NT2/D1 (cell line): ENCODE results near the gene PTGIR.

ENCODE experiments used
- DNase-seq: peaks from one replicate; pipeline ENCODE4 v3.0.0-alpha.2; 2011; ENCODE audit warnings: low read depth, low spot score
- H3K27me3 ChIP-seq: 2 replicates; pipeline ENCODE4 v1.6.0; 2011; ENCODE audit warnings: mild to moderate bottlenecking; ENCODE audit not compliant: insufficient read length, insufficient read depth
- H3K36me3 ChIP-seq: 2 replicates; pipeline ENCODE4 v1.6.1; 2011; ENCODE audit warnings: mild to moderate bottlenecking, low read length, mixed read lengths; ENCODE audit not compliant: insufficient read depth, insufficient read length
- H3K4me1 ChIP-seq: 2 replicates; pipeline ENCODE4 v1.5.1; 2011; ENCODE audit not compliant: insufficient read depth, insufficient read length
- H3K4me3 ChIP-seq: 2 replicates; pipeline ENCODE4 v1.5.1; 2011; ENCODE audit warnings: low read depth; ENCODE audit not compliant: insufficient read length
- H3K9ac ChIP-seq: 2 replicates; pipeline ENCODE4 v1.6.0; 2011; ENCODE audit warnings: low read depth; ENCODE audit not compliant: insufficient read length
- H3K9me3 ChIP-seq: 2 replicates; pipeline ENCODE4 v1.5.1; 2011; ENCODE audit warnings: mild to moderate bottlenecking, low read length; ENCODE audit not compliant: insufficient read depth
- SUZ12 ChIP-seq: IDR thresholded peaks from 2 replicates; pipeline ENCODE4 v1.6.1; 2011; ENCODE audit not compliant: insufficient read length, insufficient read depth; ENCODE audit errors: extremely low read depth
- YY1 ChIP-seq: IDR thresholded peaks from 2 replicates; pipeline ENCODE4 v1.6.1; 2011; ENCODE audit not compliant: insufficient read length, insufficient read depth
- ZNF274 ChIP-seq: IDR thresholded peaks from 2 replicates; pipeline ENCODE4 v1.6.1; 2011; ENCODE audit warnings: mild to moderate bottlenecking, low read depth, low read length

Gene PTGIR

DNA sequence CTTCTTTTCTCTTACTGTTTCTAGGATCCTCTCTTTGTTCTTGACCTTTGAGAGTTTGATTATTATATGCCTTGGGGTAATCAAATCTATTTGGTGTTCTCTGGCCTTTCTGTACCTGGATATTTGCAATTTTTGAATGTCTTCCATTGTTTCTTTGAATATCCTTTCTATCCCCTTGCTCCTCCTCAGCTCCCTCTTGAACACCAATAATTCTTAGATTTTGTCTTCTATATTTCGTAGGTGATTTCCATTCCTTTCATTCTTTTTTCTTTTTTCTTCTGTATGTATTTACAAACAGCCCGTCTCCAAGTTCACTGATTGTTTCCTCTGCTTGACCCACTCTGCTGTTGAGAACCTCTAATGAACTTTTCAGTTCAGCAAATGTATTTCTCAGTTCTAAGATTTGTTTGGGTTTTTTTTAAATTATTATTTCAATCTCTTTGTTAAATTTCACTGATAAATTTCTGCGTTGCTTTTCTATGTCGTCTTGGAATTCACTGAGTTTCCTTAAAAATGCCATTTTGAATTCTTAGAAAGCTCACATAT is 26.4 kb downstream of the PTGIR start:
- Histone ChIP-seq H3K27me3 (no peaks in the 10 kb centered on the region), H3K9ac (no peak overlapping the region), H3K9me3 (no peaks in the 10 kb centered on the region; the same call in 1 of the 2 replicates), H3K36me3 (peaks cover 9% of the 10 kb centered on the region), H3K4me3 (no peak overlapping the region), H3K4me1 (peaks cover 2% of the 10 kb centered on the region)
- no peak for DNase-seq
- TF ChIP-seq YY1, result no peak
- TF ChIP-seq ZNF274, result no peak
- no peak for TF ChIP-seq SUZ12

DNA sequence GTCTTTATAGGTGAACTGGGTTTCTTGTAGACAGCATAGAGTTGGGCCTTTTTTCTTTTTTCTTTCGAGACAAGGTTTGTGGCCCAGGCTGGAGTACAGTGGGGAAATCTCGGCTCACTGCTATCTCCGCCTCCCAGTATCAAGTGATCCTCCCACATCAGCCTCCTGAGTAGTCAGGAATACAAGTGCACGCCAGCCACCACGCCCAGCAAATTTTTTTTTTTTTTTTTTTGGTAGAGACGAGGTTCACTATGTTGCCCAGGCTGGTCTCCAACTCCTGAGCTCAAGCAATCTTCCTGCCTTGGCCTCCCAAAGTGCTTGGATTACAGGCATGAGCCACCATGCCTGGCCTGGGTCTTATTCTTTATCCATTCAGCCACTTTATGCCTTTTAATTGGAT is 28.9 kb downstream of the PTGIR start:
- TF ChIP-seq SUZ12 (no peak), ZNF274 (no peak), YY1 (no peak)
- Histone ChIP-seq H3K4me3 (no peak overlapping the region), H3K9ac (no peak overlapping the region), H3K36me3 (no peaks in the 10 kb centered on the region), H3K9me3 (no peaks in the 10 kb centered on the region; the same call in 1 of the 2 replicates), H3K27me3 (no peaks in the 10 kb centered on the region), H3K4me1 (no peaks in the 10 kb centered on the region)
- no peak for DNase-seq

DNA sequence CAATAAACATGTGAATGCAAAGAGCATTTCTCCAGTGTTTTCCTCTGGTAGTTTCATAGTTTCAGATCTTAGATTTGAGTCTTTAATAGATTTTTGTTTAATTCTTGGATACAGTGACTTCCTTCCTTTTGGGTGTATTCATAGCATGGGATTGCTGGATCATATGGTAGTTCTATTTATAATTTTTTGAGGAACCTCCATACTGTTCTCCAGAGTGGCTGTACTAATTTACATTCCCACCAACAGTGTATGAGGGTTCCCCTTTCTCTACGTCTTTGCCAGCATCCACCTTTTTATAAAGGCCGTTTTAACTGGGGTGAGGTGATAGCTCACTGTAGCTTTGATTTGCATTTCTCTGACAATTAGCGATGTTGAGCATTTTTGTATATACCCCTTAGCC is 33.0 kb downstream of the PTGIR start:
- Histone ChIP-seq H3K27me3 (no peaks in the 10 kb centered on the region), H3K4me3 (no peak overlapping the region), H3K9me3 (no peaks in the 10 kb centered on the region), H3K9ac (no peak overlapping the region), H3K4me1 (no peaks in the 10 kb centered on the region), H3K36me3 (no peaks in the 10 kb centered on the region)
- no peak for DNase-seq
- no peak for TF ChIP-seq ZNF274
- no peak for TF ChIP-seq YY1
- TF ChIP-seq SUZ12, result no peak

DNA sequence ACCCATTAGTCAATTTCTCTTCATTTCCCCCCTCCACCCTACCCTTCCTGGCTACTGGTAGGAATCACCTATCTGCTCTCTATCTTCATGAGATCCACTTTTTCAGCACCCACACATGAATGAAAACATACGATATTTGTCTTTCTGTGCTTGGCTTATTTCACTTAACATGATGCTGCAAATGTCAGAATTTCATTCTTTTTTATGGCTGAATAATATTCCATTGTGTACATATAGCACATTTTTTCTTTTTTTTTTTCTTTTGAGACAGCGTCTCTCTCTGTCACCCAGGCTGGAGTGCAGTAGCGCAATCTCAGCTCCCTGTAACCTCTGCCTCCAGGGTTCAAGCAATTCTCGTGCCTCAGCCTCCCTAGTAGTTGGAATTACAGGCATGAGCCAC is 33.6 kb downstream of the PTGIR start:
- no peak for TF ChIP-seq ZNF274
- TF ChIP-seq SUZ12, result no peak
- no peak for TF ChIP-seq YY1
- no peak overlapping the region for H3K4me3 ChIP-seq
- no peaks in the 10 kb centered on the region for H3K27me3 ChIP-seq
- H3K9me3 ChIP-seq, result peaks cover 5% of the 10 kb centered on the region
- H3K9ac ChIP-seq, result no peak overlapping the region
- H3K4me1 ChIP-seq, result no peaks in the 10 kb centered on the region
- H3K36me3 ChIP-seq, result no peaks in the 10 kb centered on the region
- no peak for DNase-seq

DNA sequence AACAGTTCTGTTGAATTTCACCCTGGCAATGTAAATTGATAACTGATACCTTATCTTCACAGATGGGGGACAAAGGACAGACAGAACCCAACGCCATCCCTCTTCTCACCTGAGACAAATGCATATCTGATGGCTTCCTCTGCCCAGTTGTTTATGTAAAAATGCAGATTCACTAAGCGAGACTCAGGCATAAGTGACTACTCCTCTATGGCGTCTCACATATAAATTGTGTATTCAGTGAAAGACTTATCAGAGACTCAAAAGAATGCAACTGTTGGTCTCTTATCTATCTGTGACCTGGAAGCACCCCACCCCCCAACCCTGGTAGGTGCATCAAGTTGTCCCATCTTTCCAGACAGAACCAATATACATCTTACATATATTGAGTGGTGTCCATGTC is 37.0 kb downstream of the PTGIR start:
- no peak for DNase-seq
- no peaks in the 10 kb centered on the region for H3K4me1 ChIP-seq
- no peak overlapping the region for H3K9ac ChIP-seq

DNA sequence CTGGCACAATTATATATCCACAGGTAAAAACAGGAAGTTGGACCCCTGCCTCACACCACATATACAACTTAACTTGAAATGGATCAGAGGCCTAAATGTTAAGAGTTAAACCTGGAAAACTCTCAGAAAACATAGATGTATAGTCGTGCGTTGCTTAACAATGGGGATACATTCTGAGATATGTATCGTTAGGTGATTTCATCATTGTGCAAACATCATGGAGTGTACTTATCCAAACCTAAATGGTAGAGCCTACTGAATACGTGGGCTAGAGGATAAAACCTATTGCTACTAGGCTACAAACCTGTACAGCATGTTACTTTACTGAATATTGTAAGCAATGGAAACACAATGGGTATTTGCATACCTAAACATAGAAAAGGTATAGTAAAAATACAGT is 38.6 kb downstream of the PTGIR start:
- H3K27me3 ChIP-seq, result no peaks in the 10 kb centered on the region
- no peak overlapping the region for H3K9ac ChIP-seq
- no peak overlapping the region for H3K4me3 ChIP-seq
- no peak for DNase-seq
- no peaks in the 10 kb centered on the region for H3K4me1 ChIP-seq
- no peaks in the 10 kb centered on the region for H3K36me3 ChIP-seq
- peaks cover 7% of the 10 kb centered on the region for H3K9me3 ChIP-seq
- TF ChIP-seq SUZ12 (no peak), ZNF274 (no peak), YY1 (no peak)

More for the DNA sequence above, 37.0 kb downstream of the PTGIR start:
- TF ChIP-seq YY1 (no peak), ZNF274 (no peak)
- peaks cover 7% of the 10 kb centered on the region for H3K9me3 ChIP-seq
- no peak overlapping the region for H3K4me3 ChIP-seq
- no peaks in the 10 kb centered on the region for H3K36me3 ChIP-seq
- no peaks in the 10 kb centered on the region for H3K27me3 ChIP-seq

DNA sequence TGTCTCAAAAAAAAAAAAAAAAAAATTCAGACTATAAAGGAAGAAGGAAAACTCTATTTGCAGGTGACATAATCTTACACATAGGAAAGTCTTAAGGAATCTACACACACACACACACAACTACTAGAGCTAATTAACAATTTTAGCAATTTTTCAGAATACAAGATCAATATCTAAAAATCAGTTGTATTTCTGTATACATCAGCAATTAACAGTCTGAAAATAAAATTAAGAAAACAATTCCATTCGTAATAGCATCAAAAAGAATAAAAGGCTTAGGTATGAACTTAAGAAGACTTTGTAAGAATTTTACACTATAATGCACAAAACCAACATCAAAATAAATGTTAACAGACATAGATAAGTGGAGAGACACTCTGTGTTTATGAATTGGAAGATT is 39.4 kb downstream of the PTGIR start:
- Histone ChIP-seq H3K9me3 (peaks cover 7% of the 10 kb centered on the region), H3K27me3 (no peaks in the 10 kb centered on the region), H3K4me3 (no peak overlapping the region), H3K36me3 (no peaks in the 10 kb centered on the region), H3K9ac (no peak overlapping the region), H3K4me1 (no peaks in the 10 kb centered on the region)
- no peak for DNase-seq
- TF ChIP-seq SUZ12, result no peak
- no peak for TF ChIP-seq ZNF274
- TF ChIP-seq YY1, result no peak
